ENCODE data around the gene GPHN. TPM values are rescaled to one million over a fixed set of nuclear protein-coding genes. Genes with fewer than 3 reads are reported as not detected.

The GPHN gene
- total RNA-seq, 1 donor from 2014 or later: 12.5 TPM

GRCh38 chr14:67018720-67019119 is 510.8 kb downstream of the GPHN start:
- no peak overlapping the region for H3K27ac ChIP-seq
- no peaks in the 10 kb centered on the region for H3K27me3 ChIP-seq
- DNase-seq (ENCODE audit: extremely low spot score in 2 of 2): no peak
- intact Hi-C loops (cut with DNase I): no loop called here
- no peaks in the 10 kb centered on the region for H3K9me3 ChIP-seq
- H3K4me3 ChIP-seq: no peak overlapping the region
- H3K4me1 ChIP-seq: no peaks in the 10 kb centered on the region
- TF ChIP-seq POLR2AphosphoS5 (IDR thresholded peaks at IDR 0.05; ENCODE audit: insufficient read depth in 1 of 2, low read depth in 1 of 2) (no peak), POLR2A (IDR thresholded peaks at IDR 0.05) (no peak)
- TF ChIP-seq, protein P1, sequence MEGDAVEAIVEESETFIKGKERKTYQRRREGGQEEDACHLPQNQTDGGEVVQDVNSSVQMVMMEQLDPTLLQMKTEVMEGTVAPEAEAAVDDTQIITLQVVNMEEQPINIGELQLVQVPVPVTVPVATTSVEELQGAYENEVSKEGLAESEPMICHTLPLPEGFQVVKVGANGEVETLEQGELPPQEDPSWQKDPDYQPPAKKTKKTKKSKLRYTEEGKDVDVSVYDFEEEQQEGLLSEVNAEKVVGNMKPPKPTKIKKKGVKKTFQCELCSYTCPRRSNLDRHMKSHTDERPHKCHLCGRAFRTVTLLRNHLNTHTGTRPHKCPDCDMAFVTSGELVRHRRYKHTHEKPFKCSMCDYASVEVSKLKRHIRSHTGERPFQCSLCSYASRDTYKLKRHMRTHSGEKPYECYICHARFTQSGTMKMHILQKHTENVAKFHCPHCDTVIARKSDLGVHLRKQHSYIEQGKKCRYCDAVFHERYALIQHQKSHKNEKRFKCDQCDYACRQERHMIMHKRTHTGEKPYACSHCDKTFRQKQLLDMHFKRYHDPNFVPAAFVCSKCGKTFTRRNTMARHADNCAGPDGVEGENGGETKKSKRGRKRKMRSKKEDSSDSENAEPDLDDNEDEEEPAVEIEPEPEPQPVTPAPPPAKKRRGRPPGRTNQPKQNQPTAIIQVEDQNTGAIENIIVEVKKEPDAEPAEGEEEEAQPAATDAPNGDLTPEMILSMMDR (IDR thresholded peaks at IDR 0.05): no peak
- no peaks in the 10 kb centered on the region for H3K36me3 ChIP-seq

DNA sequence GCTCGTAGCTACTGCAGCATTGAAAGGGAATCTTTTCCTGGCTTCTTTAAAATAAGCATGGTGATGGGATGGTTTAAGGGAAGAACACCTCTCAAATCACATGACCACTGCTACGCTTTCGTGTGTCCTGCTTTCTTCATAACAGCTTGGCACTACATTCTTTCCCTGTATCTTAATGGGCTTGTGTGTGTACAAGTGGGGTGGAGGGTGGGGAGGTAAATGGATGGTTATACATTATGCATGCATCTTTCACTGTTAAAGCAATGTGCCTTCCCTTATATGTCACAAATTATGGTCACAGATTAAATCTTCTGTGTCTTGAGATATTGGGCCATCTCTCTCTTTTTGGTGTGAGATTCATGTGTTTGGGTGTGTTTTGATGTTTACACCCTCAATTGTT is 511.8 kb downstream of the GPHN start:
- no peaks in the 10 kb centered on the region for H3K27me3 ChIP-seq
- no peak overlapping the region for H3K4me3 ChIP-seq
- no peak for DNase-seq (ENCODE audit: extremely low spot score in 2 of 2)
- intact Hi-C loops (cut with DNase I): no loop called here
- H3K9me3 ChIP-seq: no peaks in the 10 kb centered on the region
- H3K27ac ChIP-seq: no peak overlapping the region
- H3K36me3 ChIP-seq: no peaks in the 10 kb centered on the region
- no peaks in the 10 kb centered on the region for H3K4me1 ChIP-seq
- TF ChIP-seq, protein P1 (IDR thresholded peaks at IDR 0.05): no peak
- TF ChIP-seq POLR2A (IDR thresholded peaks at IDR 0.05) (no peak), POLR2AphosphoS5 (IDR thresholded peaks at IDR 0.05; ENCODE audit: insufficient read depth in 1 of 2, low read depth in 1 of 2) (no peak)

DNA sequence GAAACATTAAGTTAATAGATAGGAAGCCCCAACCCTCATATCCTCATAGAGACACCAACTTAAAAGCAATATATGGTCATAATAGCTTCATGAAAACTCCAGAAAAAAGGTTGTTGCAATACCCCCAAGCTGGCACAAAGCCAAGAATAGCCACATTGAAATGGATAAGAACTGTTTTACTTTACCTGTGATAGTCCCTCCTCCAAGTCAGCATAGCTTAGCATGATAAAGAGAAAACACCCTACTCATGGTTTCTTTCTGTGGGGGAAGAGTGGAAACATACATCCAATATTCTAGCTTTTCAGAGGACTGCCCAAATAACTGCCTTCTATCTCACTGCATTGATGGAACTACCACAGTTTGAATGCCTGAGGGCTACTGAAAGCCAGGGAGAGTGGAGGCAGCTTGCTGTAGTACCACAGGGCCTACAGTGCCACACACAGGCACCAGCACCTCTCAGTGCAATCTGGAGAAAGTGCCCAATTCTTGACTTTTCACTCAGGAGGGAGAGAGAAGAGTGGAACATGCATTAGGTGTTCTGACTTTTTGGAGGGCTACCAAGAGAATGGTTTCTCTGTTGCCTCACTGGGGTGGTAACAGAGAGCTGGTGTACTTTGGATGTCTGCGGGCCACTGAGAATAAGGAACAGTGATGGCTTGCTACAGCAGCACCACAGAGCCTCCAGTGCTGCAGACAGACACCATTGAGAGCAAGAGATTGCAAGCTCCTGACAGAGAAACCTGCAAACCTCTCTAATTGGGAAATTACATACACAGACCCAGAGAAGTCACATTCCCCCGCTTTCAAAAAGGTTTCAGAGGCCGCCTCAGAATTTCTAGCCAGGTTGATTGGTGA is 524.2 kb downstream of the GPHN start:
- intact Hi-C loops (cut with DNase I): no loop called here
- Histone ChIP-seq H3K27ac (no peak overlapping the region), H3K27me3 (no peaks in the 10 kb centered on the region), H3K9me3 (no peaks in the 10 kb centered on the region), H3K4me1 (no peaks in the 10 kb centered on the region), H3K4me3 (no peak overlapping the region), H3K36me3 (no peaks in the 10 kb centered on the region)
- DNase-seq (ENCODE audit: extremely low spot score in 2 of 2): no peak
- TF ChIP-seq, protein P1 (IDR thresholded peaks at IDR 0.05): no peak
- TF ChIP-seq POLR2A (IDR thresholded peaks at IDR 0.05): no peak
- TF ChIP-seq POLR2AphosphoS5 (IDR thresholded peaks at IDR 0.05; ENCODE audit: insufficient read depth in 1 of 2, low read depth in 1 of 2): no peak

GRCh38 chr14:67045440-67045839 is 537.5 kb downstream of the GPHN start:
- Histone ChIP-seq H3K4me3 (no peak overlapping the region), H3K4me1 (no peaks in the 10 kb centered on the region), H3K27me3 (no peaks in the 10 kb centered on the region), H3K9me3 (no peaks in the 10 kb centered on the region), H3K36me3 (peaks cover 0 to under 1% of the 10 kb centered on the region in 2 donors), H3K27ac (no peak overlapping the region)
- DNase-seq (ENCODE audit: extremely low spot score in 2 of 2): no peak
- TF ChIP-seq POLR2AphosphoS5 (IDR thresholded peaks at IDR 0.05; ENCODE audit: insufficient read depth in 1 of 2, low read depth in 1 of 2): no peak
- TF ChIP-seq POLR2A (IDR thresholded peaks at IDR 0.05): no peak
- TF ChIP-seq, protein P1 (IDR thresholded peaks at IDR 0.05): no peak
- intact Hi-C loops (cut with DNase I): no loop called here

- Histone ChIP-seq H3K27me3 (no peaks in the 10 kb centered on the region), H3K27ac (no peak overlapping the region), H3K4me1 (no peaks in the 10 kb centered on the region), H3K9me3 (no peaks in the 10 kb centered on the region), H3K4me3 (no peak overlapping the region), H3K36me3 (peaks cover 0 to 6% of the 10 kb centered on the region in 2 donors)
- DNase-seq (ENCODE audit: extremely low spot score in 2 of 2): no peak
- no peak for TF ChIP-seq POLR2A (IDR thresholded peaks at IDR 0.05)
- TF ChIP-seq POLR2AphosphoS5 (IDR thresholded peaks at IDR 0.05; ENCODE audit: insufficient read depth in 1 of 2, low read depth in 1 of 2): no peak
- TF ChIP-seq, protein P1 (IDR thresholded peaks at IDR 0.05): no peak
- intact Hi-C loops (cut with DNase I): no loop called here
These were observed 542.9 kb downstream of the GPHN start for GRCh38 chr14:67050896-67051295.
